ENCODE data around the gene HSPB7. TPM values are rescaled to one million over a fixed set of nuclear protein-coding genes. Genes with fewer than 3 reads are reported as not detected.

The HSPB7 gene
- total and polyA plus RNA-seq, 2 experiments from 2014 or later, result 0.13 TPM; not detected in 1

GRCh38 chr1:15975805-15976680, 41.8 kb downstream of the HSPB7 start, which contains the start of gene ZBTB17 (continued):
- TF ChIP-seq REST (IDR thresholded peaks at IDR 0.05; ENCODE audit: unreplicated experiment), result no peak
- TF ChIP-seq CREB1 (CRISPR knock-in tag; IDR thresholded peaks at IDR 0.05; ENCODE audit: low read depth), result peak; percentile 80
- TF ChIP-seq POLR2AphosphoS5 (IDR thresholded peaks at IDR 0.05; ENCODE audit: low read depth), result peak; percentile 63
- TF ChIP-seq EZH2phosphoT487 (IDR thresholded peaks at IDR 0.05; ENCODE audit: unreplicated experiment), result no peak
- no peak for TF ChIP-seq JUNB (IDR thresholded peaks at IDR 0.05; ENCODE audit: unreplicated experiment)

- H3K4me1 Mint-ChIP-seq, result peaks cover 13% of the 10 kb centered on the region
Measured at GRCh38 chr1:15975358-15975804, 42.5 kb downstream of the HSPB7 start.

More at GRCh38 chr1:15975358-15975804, 42.5 kb downstream of the HSPB7 start:
- Histone ChIP-seq H3K27me3 (ENCODE audit: insufficient read depth) (no peaks in the 10 kb centered on the region), H3K79me2 (replicated peaks; ENCODE audit: insufficient read depth) (peaks cover 23% of the 10 kb centered on the region), H3K36me3 (ENCODE audit: insufficient read depth) (no peaks in the 10 kb centered on the region), H3K4me2 (peak overlapping the region; percentile 89), H3F3A (replicated peaks; ENCODE audit: low read depth) (peaks cover 6% of the 10 kb centered on the region; the same call in 1 of the 2 replicates), H4K20me1 (replicated peaks; ENCODE audit: insufficient read depth) (no peaks in the 10 kb centered on the region), H3K4me3 (peak overlapping the region; percentile 73), H2AFZ (peak overlapping the region; percentile 70; the same call in 1 of the 2 replicates), H3K27ac (ENCODE audit: low read depth) (no peak overlapping the region), H3K4me1 (ENCODE audit: insufficient read depth) (peaks cover 8% of the 10 kb centered on the region), H3K9me2 (ENCODE audit: insufficient read depth) (no peaks in the 10 kb centered on the region)
- peak overlapping the region; percentile 91 for H3K4me3 Mint-ChIP-seq
- peaks cover 17% of the 10 kb centered on the region for H3K36me3 Mint-ChIP-seq (ENCODE audit: low read depth)
- H3K27ac Mint-ChIP-seq, result 0 out of 2 replicates have a peak overlapping the region, but pooled peaks have one; percentile 75
- peak; percentile 84 for DNase-seq (ENCODE audit: low spot score)
- no peak for TF ChIP-seq EZH2 (IDR thresholded peaks at IDR 0.05; ENCODE audit: low read depth, unreplicated experiment)
- peak in 1 of 2 experiments; percentile 60; a peak in 2 of 4 replicates for TF ChIP-seq CTCF (conservative IDR thresholded peaks at IDR 0.05; ENCODE audit: low read depth in 2 of 2)
- peak; percentile 96 for ATAC-seq
- H3K27me3 Mint-ChIP-seq (ENCODE audit: insufficient read depth, low read depth, poor library complexity), result peaks cover 3% of the 10 kb centered on the region
- H3K9me3 Mint-ChIP-seq, result peaks cover 8% of the 10 kb centered on the region
